GM12892 (cell line): ENCODE results near the gene MT1M.

ENCODE experiments used
- DNase-seq: peaks from one replicate; pipeline ENCODE4 v3.0.0; 2011; ENCODE audit not compliant: insufficient read length
- FAIRE-seq: peaks from 2 replicates; lab custom pipeline; 2011; peaks lifted over from hg19 to GRCh38; lab: Jason Lieb, UNC
- POLR2A ChIP-seq: IDR thresholded peaks from 2 replicates; pipeline ENCODE4 v1.6.1; 2011; ENCODE audit warnings: low read depth, low read length, control low read depth
- POLR2AphosphoS5 ChIP-seq: IDR thresholded peaks from 2 replicates; pipeline ENCODE4 v1.6.1; 2011; ENCODE audit warnings: low read depth, low read length, control low read depth
- TAF1 ChIP-seq: IDR thresholded peaks from 2 replicates; pipeline ENCODE4 v1.6.1; 2011; ENCODE audit warnings: low read depth, mild to moderate bottlenecking, control low read depth, low read length, borderline replicate concordance

Gene MT1M

GRCh38 chr16:56601325-56601724, 31.1 kb upstream of the MT1M start:
- no peak for TF ChIP-seq TAF1
- no peak for TF ChIP-seq POLR2AphosphoS5
- TF ChIP-seq POLR2A = no peak

GRCh38 chr16:56603589-56603988, 28.9 kb upstream of the MT1M start:
- TF ChIP-seq POLR2A (no peak), TAF1 (no peak), POLR2AphosphoS5 (no peak)
- DNase-seq (no peak), FAIRE-seq (no peak)

More at GRCh38 chr16:56601325-56601724, 31.1 kb upstream of the MT1M start:
- no peak for DNase-seq
- FAIRE-seq = no peak

- no peak for TF ChIP-seq POLR2A
- no peak for TF ChIP-seq POLR2AphosphoS5
- TF ChIP-seq TAF1 = no peak
- DNase-seq = no peak
- FAIRE-seq = no peak
These were observed 27.5 kb upstream of the MT1M start for GRCh38 chr16:56604966-56605365.

- TF ChIP-seq TAF1 (no peak), POLR2AphosphoS5 (no peak), POLR2A (no peak)
- DNase-seq (no peak), FAIRE-seq (no peak)
These were observed 27.0 kb upstream of the MT1M start for GRCh38 chr16:56605475-56605874.

GRCh38 chr16:56606071-56606475, 26.4 kb upstream of the MT1M start:
- TF ChIP-seq POLR2AphosphoS5 (no peak), TAF1 (no peak), POLR2A (no peak)
- DNase-seq (no peak), FAIRE-seq (no peak)

GRCh38 chr16:56606476-56607108, 25.9 kb upstream of the MT1M start:
- DNase-seq (no peak), FAIRE-seq (no peak)
- TF ChIP-seq POLR2AphosphoS5 (no peak), TAF1 (no peak), POLR2A (no peak)

GRCh38 chr16:56607109-56607618, 25.3 kb upstream of the MT1M start:
- no peak for DNase-seq
- no peak for FAIRE-seq

GRCh38 chr16:56607675-56608042, 24.8 kb upstream of the MT1M start:
- FAIRE-seq (no peak), DNase-seq (no peak)

More at GRCh38 chr16:56607109-56607618, 25.3 kb upstream of the MT1M start:
- TF ChIP-seq TAF1 (no peak), POLR2A (no peak), POLR2AphosphoS5 (no peak)

GRCh38 chr16:56608043-56608875, 24.2 kb upstream of the MT1M start, which contains the start of gene MT2A:
MT2A (plus strand) TSS chr16:56608584; CDS start chr16:56608656, 72 bp downstream.
- DNase-seq = peak; percentile 95
- peak; percentile 48; the same call in 1 of the 2 replicates for TF ChIP-seq POLR2A
- no peak for TF ChIP-seq TAF1
- TF ChIP-seq POLR2AphosphoS5 = no peak
- FAIRE-seq = peak; percentile 54

More at GRCh38 chr16:56607675-56608042, 24.8 kb upstream of the MT1M start:
- no peak for TF ChIP-seq POLR2AphosphoS5
- no peak for TF ChIP-seq POLR2A
- TF ChIP-seq TAF1 = no peak

- DNase-seq (no peak), FAIRE-seq (no peak)
- no peak for TF ChIP-seq POLR2A
- no peak for TF ChIP-seq POLR2AphosphoS5
These were observed 23.5 kb upstream of the MT1M start for GRCh38 chr16:56608876-56609462.

- TF ChIP-seq POLR2AphosphoS5 = no peak
- TF ChIP-seq POLR2A = no peak
- TF ChIP-seq TAF1 = no peak
- DNase-seq (peak; percentile 46), FAIRE-seq (peak; percentile 74)
These were observed 23.0 kb upstream of the MT1M start for GRCh38 chr16:56609463-56609921.
